GM19025 (cell line): ENCODE measurements around the gene DST.
"Not testable (repeated sequence)": the region's sequence is repeated elsewhere in the genome, so short reads cannot be mapped to it uniquely, and the experiment has no call there.

Source experiments
- ATAC-seq: cut with Tn5 transposase; IDR thresholded peaks from one replicate; pipeline ENCODE4 v1.9.1; 2021; ENCODE audit warnings: mild to moderate bottlenecking, low read depth, moderate library complexity; ENCODE audit not compliant: unreplicated experiment

Gene DST

DNA sequence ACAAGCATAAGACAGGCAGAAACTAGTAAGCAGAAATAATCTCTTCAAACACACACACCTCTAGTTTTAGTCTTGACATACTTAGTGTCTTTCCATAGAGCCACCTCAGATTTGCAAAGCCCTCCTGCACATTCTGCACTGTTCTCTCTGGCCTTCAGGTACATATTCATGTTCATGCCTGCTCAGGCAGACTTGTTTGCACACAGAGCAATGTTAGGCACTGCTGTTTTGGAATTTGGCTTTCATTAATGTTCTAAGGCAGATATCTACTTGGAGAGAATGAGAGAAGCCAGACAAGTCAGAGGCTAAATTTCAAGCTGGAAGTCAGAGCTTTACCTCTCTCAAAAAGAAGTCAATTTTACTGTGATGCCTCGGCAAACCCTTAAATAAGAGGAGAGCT is 21.3 kb upstream of the DST start:
- ATAC-seq = no peak

- ATAC-seq = no peak
Measured at GRCh38 chr6:56663344-56663743, 20.7 kb upstream of the DST start.

- not testable (repeated sequence) for ATAC-seq
Measured at GRCh38 chr6:56661338-56661737, 18.6 kb upstream of the DST start.

GRCh38 chr6:56660381-56660730 is 17.7 kb upstream of the DST start:
- peak; percentile 29 for ATAC-seq

DNA sequence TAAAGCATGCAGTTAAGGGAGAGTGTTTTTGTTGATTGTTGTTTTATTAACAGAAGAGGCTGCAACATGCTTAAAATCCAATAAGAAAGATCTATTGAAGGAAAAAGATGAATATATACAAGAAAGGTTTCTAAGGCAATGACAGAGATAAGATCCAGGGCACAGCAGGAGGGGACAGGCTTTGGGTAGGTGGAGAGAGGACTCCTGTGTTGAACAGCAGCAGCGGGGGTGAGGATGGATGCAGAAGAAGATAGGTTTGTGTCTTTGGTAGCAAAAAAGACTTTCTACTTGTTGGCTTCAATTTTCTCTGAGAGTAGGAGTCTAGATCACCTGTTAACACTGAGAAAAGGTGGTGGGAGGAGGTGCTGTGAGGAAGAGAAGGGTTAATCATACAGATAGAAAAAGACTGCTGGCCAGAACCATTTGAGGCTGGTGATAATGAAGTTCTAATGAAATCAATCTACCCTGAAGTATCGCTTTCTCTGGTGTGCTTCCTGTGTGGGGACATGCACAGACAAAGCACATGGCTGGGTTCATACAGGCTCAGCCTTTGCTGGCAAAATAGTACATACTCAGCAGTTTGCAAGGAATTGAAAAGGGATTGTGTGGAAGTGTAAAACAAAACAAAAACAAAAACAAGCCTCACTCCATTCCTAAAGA is 17.2 kb upstream of the DST start:
- ATAC-seq = peak; percentile 84

DNA sequence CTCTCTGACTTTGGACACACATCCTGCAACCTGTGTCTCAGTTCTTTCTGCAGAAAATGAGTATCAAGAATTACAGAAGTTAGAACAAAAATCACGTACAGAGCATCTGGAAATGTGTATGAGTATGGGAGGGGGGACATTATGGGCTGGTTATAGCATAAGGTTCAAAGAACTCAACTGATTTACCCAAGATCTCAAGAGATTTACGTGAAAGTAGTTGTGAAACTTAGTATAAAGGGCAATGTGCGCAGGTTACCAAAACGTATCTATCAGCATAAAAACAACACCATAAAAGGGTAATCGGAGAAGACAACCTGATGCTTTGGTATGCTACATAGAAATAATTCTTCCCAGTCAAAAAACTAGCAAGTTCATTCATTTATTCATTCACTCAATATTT is 15.6 kb upstream of the DST start:
- ATAC-seq = no peak

DNA sequence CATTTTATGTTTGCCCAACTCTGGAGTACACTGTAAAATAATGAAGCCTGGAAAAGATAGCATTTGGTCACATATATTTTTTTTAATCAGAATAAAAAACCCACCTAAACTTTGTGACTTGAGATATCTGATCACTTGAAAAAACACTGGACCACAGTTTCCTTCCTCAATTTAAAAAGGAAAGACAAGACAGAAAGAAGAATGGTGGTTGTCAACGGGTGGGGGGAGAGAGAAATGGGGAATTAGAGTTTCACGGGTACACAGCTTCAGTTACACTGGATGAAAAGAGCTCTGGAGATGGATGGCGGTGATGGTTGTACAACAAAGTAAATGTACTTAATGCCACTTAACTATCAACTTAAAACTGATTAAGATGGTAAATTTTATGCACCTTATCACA is 14.7 kb upstream of the DST start:
- ATAC-seq = no peak

DNA sequence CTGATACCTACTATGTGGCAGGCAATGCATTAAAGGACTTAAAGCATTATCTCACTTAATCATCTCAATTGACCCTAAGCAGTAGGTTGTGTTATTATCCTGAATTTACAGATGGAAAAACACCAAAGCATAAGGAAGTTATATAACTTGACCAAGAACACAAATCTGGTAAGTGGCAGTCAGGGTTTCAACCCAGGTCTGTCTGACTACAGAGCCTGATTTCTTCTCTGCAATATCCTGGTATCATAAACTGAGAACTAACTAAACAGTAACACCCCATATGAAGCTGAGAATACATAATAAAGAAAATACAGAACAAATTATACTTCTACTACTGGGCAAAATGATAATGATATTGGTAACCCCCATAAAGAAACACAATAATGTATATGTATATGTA is 13.8 kb upstream of the DST start:
- no peak for ATAC-seq

GRCh38 chr6:56655996-56656395 is 13.3 kb upstream of the DST start:
- no peak for ATAC-seq

DNA sequence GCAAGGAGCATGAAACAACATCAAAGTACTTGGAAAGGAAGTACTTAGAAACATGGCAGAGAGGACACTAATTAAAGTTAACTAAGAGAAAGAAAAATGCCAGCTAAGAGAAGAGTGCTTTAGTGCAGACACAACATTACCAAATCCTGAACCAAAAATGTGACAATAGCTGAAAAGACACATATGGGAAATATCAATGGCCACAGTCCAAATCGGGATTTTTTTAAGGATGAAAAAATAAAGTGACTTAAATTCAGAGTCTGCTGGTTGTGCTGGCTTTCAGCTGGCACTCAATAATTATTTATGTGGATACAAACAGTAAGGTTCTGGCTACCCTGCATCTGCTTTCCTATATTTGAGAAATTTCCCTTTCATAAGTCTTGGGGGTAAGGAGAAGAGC is 12.6 kb upstream of the DST start:
- ATAC-seq = no peak

GRCh38 chr6:56652994-56653393 is 10.3 kb upstream of the DST start:
- no peak for ATAC-seq

- no peak for ATAC-seq
Measured at GRCh38 chr6:56652231-56652630, 9.5 kb upstream of the DST start.

GRCh38 chr6:56650191-56650590 is 7.5 kb upstream of the DST start:
- no peak for ATAC-seq

GRCh38 chr6:56649782-56650181 is 7.1 kb upstream of the DST start:
- ATAC-seq = no peak

- ATAC-seq = no peak
Measured at GRCh38 chr6:56649053-56649769, 6.5 kb upstream of the DST start.

DNA sequence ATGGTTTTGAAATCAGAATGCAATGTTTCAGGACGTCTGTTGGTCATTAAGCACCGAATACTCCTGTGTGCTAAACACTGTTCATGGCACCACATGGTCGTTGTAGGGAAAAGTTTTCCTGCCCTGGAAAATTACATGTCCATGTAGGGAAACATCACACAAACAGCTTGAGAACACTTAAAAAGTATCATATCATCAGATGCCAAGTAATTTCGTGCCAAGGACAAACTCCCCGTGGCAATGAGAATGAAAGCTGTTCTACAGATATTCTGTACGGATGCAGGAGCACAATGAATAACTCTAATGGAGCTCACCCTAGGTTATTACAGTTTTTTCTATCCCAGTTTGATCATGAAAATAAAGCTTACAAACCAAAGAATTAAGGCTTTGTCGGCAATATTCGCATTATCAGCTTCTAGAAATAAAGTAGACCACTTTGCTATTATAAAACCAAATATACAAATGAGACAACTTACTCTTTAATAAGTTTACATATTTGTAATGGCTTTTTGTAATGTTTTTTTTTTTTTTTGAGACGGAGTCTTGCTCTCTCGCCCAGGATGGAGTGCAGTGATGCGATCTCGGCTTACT is 4.6 kb upstream of the DST start:
- no peak for ATAC-seq

DNA sequence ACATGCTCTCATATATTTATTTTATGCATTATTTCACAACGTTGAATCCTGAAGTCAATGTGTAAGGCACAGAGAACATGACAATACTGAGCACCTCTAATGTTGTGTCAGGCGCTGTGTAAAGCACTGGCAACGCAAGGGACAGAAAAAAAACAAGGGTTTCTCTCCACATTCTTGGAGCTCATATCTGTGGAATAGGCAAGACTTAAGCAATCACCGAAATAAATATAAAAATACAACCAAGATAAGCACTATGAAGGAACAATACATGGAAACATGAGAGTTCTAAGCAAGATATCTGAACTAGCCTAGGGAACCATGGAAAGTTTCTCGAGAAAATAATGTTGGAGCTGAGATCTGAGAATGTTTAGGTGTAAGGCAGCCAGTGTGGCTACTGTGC is 1.7 kb upstream of the DST start:
- no peak for ATAC-seq

GRCh38 chr6:56643379-56644089 is 845 bp upstream of the DST start:
- no peak for ATAC-seq

DNA sequence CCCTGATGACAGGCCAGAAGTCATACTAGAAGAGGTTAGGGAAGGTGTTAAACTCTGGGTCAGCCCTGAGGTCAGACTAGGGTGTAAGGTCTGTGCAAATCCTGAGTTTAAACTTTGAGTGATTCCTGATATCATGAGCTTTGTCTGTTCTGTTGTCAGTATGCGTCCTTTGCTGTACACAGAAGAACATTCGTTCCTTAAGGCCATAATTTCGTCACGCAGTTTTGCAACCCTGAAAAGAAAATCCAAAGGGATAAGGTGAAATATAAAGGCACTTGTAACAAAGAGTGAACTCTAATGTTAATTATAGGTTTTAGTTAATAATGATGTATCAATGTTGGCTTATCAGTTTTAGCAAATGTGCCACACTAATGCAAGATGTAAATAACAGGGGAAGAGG is 2.3 kb downstream of the DST start:
- ATAC-seq = no peak

GRCh38 chr6:56638760-56639159 is 3.9 kb downstream of the DST start:
- no peak for ATAC-seq

DNA sequence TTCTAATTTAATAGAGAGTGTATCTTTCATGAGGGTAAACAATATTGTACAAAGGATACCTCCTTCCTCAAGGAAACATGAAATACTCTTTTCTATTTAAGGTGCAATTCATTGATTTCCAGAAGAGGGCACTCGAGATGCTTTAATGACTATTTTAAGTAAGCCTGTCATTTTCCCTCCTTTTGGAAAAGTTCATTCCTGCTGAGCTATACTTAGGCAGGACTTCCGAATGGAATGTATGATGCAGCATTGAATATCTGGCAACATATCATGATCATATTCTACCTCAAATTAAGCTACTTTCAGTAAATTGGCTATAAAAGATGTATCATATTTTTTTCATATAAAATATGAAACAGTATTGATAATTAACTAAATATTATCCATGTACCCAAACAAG is 5.0 kb downstream of the DST start:
- ATAC-seq = no peak

GRCh38 chr6:56628105-56628504 is 14.6 kb downstream of the DST start:
- no peak for ATAC-seq
